ENCODE data around the gene CLDN18.

DNA sequence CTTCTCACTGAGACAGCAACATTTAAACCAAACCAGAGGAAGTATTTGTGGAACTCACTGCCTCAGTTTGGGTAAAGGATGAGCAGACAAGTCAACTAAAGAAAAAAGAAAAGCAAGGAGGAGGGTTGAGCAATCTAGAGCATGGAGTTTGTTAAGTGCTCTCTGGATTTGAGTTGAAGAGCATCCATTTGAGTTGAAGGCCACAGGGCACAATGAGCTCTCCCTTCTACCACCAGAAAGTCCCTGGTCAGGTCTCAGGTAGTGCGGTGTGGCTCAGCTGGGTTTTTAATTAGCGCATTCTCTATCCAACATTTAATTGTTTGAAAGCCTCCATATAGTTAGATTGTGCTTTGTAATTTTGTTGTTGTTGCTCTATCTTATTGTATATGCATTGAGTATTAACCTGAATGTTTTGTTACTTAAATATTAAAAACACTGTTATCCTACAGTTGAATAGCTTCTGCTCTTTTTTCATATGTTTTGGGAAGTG, 23.3 kb downstream of the CLDN18 start:
- no peak for TF ChIP-seq SIN3A (IDR thresholded peaks at IDR 0.05; ENCODE audit: borderline replicate concordance, insufficient read depth, low read depth, low read length)
- TF ChIP-seq, protein P1, sequence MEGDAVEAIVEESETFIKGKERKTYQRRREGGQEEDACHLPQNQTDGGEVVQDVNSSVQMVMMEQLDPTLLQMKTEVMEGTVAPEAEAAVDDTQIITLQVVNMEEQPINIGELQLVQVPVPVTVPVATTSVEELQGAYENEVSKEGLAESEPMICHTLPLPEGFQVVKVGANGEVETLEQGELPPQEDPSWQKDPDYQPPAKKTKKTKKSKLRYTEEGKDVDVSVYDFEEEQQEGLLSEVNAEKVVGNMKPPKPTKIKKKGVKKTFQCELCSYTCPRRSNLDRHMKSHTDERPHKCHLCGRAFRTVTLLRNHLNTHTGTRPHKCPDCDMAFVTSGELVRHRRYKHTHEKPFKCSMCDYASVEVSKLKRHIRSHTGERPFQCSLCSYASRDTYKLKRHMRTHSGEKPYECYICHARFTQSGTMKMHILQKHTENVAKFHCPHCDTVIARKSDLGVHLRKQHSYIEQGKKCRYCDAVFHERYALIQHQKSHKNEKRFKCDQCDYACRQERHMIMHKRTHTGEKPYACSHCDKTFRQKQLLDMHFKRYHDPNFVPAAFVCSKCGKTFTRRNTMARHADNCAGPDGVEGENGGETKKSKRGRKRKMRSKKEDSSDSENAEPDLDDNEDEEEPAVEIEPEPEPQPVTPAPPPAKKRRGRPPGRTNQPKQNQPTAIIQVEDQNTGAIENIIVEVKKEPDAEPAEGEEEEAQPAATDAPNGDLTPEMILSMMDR (IDR thresholded peaks at IDR 0.05) = no peak
- TF ChIP-seq POLR2AphosphoS5 (IDR thresholded peaks at IDR 0.05; ENCODE audit: low read depth, low read length) = no peak
- no peak for TF ChIP-seq TCF7L2 (IDR thresholded peaks at IDR 0.05; ENCODE audit: low read depth, low read length)
